Measurements from ENCODE around the gene KNTC1.
A peak's percentile ranks its signal among the peaks of the same experiment; 100 is the strongest.
"Not testable (repeated sequence)": the region's sequence is repeated elsewhere in the genome, so short reads cannot be mapped to it uniquely, and the experiment has no call there.

The KNTC1 gene, protein sequence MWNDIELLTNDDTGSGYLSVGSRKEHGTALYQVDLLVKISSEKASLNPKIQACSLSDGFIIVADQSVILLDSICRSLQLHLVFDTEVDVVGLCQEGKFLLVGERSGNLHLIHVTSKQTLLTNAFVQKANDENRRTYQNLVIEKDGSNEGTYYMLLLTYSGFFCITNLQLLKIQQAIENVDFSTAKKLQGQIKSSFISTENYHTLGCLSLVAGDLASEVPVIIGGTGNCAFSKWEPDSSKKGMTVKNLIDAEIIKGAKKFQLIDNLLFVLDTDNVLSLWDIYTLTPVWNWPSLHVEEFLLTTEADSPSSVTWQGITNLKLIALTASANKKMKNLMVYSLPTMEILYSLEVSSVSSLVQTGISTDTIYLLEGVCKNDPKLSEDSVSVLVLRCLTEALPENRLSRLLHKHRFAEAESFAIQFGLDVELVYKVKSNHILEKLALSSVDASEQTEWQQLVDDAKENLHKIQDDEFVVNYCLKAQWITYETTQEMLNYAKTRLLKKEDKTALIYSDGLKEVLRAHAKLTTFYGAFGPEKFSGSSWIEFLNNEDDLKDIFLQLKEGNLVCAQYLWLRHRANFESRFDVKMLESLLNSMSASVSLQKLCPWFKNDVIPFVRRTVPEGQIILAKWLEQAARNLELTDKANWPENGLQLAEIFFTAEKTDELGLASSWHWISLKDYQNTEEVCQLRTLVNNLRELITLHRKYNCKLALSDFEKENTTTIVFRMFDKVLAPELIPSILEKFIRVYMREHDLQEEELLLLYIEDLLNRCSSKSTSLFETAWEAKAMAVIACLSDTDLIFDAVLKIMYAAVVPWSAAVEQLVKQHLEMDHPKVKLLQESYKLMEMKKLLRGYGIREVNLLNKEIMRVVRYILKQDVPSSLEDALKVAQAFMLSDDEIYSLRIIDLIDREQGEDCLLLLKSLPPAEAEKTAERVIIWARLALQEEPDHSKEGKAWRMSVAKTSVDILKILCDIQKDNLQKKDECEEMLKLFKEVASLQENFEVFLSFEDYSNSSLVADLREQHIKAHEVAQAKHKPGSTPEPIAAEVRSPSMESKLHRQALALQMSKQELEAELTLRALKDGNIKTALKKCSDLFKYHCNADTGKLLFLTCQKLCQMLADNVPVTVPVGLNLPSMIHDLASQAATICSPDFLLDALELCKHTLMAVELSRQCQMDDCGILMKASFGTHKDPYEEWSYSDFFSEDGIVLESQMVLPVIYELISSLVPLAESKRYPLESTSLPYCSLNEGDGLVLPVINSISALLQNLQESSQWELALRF (N-terminal part only)

DNA sequence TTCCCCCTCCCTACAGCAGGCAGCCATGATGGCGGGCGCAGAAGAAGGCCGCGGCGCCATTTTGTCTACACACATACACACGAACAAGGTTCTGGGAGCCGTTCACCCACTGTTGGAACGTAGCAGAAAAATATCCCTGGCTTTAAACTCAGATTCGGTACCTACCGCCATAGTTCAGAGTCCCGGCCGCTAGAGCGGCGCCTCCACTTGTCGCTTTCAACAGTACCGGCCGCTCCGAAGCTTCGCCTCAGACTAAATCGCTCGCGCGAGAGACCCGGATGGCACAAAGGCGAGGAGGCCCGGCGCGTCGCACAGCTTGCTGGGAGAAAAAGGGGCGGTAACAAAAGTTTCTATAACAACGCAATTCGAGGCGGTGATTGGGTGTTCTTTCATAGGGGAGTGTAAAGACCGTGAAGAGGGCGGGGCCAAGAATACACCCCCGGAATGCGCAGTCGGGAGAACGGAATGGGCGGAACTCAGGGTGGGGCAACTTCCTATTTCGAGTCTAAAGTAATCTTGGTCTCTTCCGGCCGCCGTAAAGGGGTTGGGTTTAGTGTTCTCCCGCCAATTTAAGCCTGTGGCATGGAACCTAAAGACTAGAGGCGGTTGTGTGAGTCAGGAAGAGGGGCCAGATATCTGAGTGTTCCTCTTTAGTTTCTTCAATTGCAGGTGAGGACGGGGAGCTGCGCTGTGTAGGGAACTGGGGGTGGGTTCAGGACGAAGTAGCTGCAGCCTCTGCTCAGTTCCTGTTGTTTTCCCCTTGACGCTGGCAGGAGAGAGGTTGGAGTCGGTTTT lies at the start of gene KNTC1, which contains the start of gene RSRC2:
TSS of gene KNTC1 (plus strand) at position 567 of the 795 bp plus-strand sequence. CDS start 2,815 bp downstream, outside the sequence.
TSS of gene RSRC2 (minus strand) at position 254 of the 795 bp plus-strand sequence. CDS start at position 171, 83 bp downstream.
- H3K4me3 ChIP-seq (ENCODE audit: low read length) = peak within 1 kb of the TSS; percentile 81
- H3K9me3 ChIP-seq (ENCODE audit: low read length) = no peaks in the 10 kb centered on the region
- peaks cover 45% of the 10 kb centered on the region for H3K36me3 ChIP-seq (ENCODE audit: insufficient read depth, low read length)
- no peaks in the 10 kb centered on the region for H3K27me3 ChIP-seq (ENCODE audit: insufficient read depth, low read length)
- H2AFZ ChIP-seq (ENCODE audit: low read depth, low read length) = peak within 1 kb of the TSS; percentile 18
- peaks cover 26% of the 10 kb centered on the region for H3K4me1 ChIP-seq (ENCODE audit: insufficient read depth, low read length)

DNA sequence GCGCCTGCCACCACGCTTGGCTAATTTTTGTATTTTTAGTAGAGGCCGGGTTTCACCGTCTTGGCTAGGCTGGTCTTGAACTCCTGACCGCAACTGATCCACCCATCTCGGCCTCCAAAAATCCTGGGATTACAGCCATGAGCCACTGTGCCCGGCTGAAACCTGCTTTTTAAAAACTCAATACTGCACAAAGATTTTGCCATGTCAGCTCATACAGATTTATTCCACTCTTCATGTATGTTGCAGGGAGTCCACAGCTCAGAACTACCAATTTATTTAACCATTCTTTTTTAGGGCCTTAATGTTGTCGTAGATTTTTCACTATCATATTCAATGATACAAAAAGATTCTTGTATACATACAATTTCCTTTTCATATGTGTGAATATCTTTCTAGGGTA lies 46.3 kb upstream of the KNTC1 start:
- H3K36me3 ChIP-seq (ENCODE audit: insufficient read depth, low read length) = peaks cover 86% of the 10 kb centered on the region

DNA sequence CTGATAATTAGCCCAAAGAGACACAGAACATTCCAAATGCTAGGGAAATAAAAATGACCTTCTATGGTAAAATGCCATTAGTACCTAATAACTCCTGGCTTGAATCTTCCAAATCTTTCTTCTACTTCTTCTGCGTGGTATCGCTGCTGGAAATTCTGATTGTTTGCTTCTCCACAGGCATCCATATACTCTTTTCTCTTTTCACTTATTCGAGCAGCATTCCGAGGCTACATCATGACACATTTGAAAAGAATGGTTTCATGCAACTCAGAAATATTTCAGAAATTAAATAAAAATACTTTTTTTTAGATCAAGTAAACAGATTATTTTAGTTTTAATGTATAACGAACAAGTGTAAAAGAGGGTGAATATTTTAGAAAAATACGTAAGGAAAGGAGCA lies 45.2 kb upstream of the KNTC1 start:
- Histone ChIP-seq H3K27me3 (ENCODE audit: insufficient read depth, low read length) (no peaks in the 10 kb centered on the region), H3K4me3 (ENCODE audit: low read length) (no peak overlapping the region), H3K36me3 (ENCODE audit: insufficient read depth, low read length) (peaks cover 79% of the 10 kb centered on the region), H2AFZ (ENCODE audit: low read depth, low read length) (no peak overlapping the region), H3K4me1 (ENCODE audit: insufficient read depth, low read length) (no peaks in the 10 kb centered on the region), H3K9me3 (ENCODE audit: low read length) (no peaks in the 10 kb centered on the region)

More for the DNA sequence above, 46.3 kb upstream of the KNTC1 start:
- Histone ChIP-seq H3K27me3 (ENCODE audit: insufficient read depth, low read length) (no peaks in the 10 kb centered on the region), H3K4me1 (ENCODE audit: insufficient read depth, low read length) (no peaks in the 10 kb centered on the region), H3K9me3 (ENCODE audit: low read length) (no peaks in the 10 kb centered on the region), H3K4me3 (ENCODE audit: low read length) (no peak overlapping the region), H2AFZ (ENCODE audit: low read depth, low read length) (no peak overlapping the region)

DNA sequence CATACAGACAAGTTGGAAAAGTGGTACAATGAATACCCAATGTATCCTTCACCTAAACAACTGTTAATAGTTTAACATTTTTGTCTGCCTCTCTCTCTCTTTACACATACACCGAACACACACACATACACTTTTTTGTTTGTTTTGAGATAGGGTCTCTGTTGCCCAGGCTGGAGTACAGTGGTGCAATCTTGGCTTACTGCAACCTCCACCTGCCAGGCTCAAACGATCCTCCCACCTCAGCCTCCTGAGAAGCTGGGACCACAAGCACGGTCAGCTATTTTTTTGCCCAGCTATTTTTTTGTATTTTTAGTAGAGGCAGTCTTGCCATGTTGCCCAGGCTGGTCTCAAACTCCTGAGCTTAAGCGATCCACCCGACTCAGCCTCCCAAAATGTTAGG lies 43.1 kb upstream of the KNTC1 start:
- Histone ChIP-seq H3K4me1 (ENCODE audit: insufficient read depth, low read length) (no peaks in the 10 kb centered on the region), H3K36me3 (ENCODE audit: insufficient read depth, low read length) (peaks cover 82% of the 10 kb centered on the region), H2AFZ (ENCODE audit: low read depth, low read length) (no peak overlapping the region), H3K27me3 (ENCODE audit: insufficient read depth, low read length) (no peaks in the 10 kb centered on the region), H3K4me3 (ENCODE audit: low read length) (no peak overlapping the region), H3K9me3 (ENCODE audit: low read length) (no peaks in the 10 kb centered on the region)

DNA sequence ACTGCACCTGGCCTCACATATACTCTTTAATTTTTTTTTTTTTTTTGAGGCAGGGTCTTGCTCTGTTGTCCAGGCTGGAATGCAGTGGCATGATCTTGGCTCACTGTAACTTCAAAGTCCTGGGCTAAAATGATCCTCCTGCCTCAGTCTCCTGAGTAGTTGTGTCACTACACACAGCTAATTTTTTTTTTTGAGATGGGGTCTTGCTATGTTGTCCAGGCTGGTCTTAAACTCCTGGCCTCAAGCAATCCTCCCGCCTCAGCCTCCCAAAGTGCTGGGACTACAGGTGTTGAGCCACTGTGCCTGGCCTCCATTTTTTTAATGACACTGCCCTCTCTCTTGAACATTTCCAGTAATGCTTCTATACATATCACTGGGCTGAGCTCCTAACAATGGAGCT lies 42.7 kb upstream of the KNTC1 start:
- H3K27me3 ChIP-seq (ENCODE audit: insufficient read depth, low read length); H3K4me1 ChIP-seq (ENCODE audit: insufficient read depth, low read length); H3K9me3 ChIP-seq (ENCODE audit: low read length); H3K4me3 ChIP-seq (ENCODE audit: low read length); H2AFZ ChIP-seq (ENCODE audit: low read depth, low read length): not testable (repeated sequence)
- peaks cover 84% of the 10 kb centered on the region for H3K36me3 ChIP-seq (ENCODE audit: insufficient read depth, low read length)

DNA sequence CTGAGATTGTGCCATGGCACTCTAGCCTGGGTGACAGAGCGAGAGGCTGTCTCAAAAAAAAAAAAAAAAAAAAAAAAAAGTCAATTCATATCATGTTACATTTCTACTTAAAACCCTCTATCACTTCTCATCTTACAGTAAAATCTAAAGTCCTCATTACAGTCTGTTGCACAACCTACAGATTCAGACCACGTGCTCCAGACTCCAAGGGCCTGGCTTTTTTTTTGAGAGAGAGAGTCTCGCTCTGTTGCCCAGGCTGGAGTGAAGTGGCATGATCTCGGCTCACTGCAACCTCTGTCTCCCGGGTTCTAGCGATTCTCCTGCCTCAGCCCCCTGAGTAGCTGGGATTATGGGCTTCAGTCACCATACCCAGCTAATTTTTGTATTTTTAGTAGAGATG lies 40.7 kb upstream of the KNTC1 start:
- H2AFZ ChIP-seq (ENCODE audit: low read depth, low read length); H3K4me3 ChIP-seq (ENCODE audit: low read length); H3K4me1 ChIP-seq (ENCODE audit: insufficient read depth, low read length); H3K9me3 ChIP-seq (ENCODE audit: low read length); H3K27me3 ChIP-seq (ENCODE audit: insufficient read depth, low read length): not testable (repeated sequence)
- H3K36me3 ChIP-seq (ENCODE audit: insufficient read depth, low read length) = peaks cover 84% of the 10 kb centered on the region

DNA sequence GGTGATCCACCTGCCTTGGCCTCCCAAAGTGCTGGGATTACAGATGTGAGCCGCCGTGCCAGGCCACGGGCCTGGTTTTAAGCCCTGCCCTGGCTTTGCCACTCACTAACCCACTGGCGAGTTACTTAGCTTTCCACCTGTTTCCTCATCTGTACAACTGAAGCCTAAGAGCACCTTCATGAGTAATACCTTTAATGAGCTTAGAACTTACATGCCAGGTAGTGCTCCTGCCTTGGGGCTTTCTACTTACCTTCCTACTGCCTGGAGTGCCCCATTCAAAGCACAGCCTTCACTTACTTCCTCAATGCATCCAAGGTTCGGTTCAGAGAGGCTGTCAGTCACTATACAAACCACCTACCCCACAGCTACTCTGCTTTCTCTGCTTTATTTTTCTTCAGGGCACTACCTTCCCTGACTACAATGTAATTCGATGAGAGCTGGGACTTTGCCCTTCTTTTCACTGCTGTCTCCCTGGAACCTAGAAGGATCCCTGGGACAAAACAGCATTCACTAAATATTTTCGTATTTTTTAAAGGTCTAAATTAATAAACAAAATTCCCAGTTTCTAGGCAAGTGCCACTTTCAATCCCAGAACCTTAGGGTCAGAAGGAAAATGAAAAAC lies 40.1 kb upstream of the KNTC1 start:
- H3K36me3 ChIP-seq (ENCODE audit: insufficient read depth, low read length) = peaks cover 84% of the 10 kb centered on the region
- no peak overlapping the region for H3K4me3 ChIP-seq (ENCODE audit: low read length)
- no peaks in the 10 kb centered on the region for H3K9me3 ChIP-seq (ENCODE audit: low read length)
- no peaks in the 10 kb centered on the region for H3K4me1 ChIP-seq (ENCODE audit: insufficient read depth, low read length)
- H2AFZ ChIP-seq (ENCODE audit: low read depth, low read length) = no peak overlapping the region
- H3K27me3 ChIP-seq (ENCODE audit: insufficient read depth, low read length) = no peaks in the 10 kb centered on the region

DNA sequence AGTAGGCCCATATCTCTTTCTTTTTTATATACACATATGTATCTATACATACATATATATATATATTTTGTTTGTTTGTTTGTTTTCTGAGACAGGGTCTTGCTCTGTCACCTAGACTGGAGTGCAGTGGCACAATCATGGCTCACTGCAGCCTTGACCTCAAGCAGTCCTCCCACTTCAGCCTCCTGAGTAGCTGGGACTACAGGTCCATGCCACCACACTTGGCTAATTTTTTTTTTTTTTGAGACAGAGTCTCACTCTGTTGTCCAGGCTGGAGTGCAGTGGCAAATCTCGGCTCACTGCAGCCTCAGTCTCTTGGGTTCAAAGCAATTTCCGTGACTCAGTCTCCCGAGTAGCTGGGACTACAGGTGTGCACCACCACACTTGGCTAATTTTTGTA lies 39.2 kb upstream of the KNTC1 start:
- peaks cover 86% of the 10 kb centered on the region for H3K36me3 ChIP-seq (ENCODE audit: insufficient read depth, low read length)
- not testable (repeated sequence) for H3K4me1 ChIP-seq (ENCODE audit: insufficient read depth, low read length); H3K9me3 ChIP-seq (ENCODE audit: low read length); H3K4me3 ChIP-seq (ENCODE audit: low read length); H3K27me3 ChIP-seq (ENCODE audit: insufficient read depth, low read length); H2AFZ ChIP-seq (ENCODE audit: low read depth, low read length)

DNA sequence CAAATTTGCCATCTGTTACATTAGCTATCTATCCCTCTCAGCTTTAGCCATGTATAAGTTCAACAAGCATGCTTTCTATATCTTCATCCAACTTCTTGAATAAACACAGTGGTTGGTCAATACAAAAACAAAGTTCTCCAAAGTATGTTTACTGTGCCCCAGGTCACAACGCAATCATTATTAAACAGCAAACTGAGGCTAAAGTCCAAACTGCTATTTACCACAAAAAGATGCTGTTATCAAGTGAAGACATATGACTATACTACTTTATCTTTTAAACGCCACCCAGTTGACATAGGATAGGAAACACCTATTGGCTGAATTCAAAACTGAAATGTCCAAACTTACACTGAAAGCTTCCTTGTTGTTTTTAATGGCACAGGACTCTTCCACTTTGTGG lies 38.0 kb upstream of the KNTC1 start:
- Histone ChIP-seq H2AFZ (ENCODE audit: low read depth, low read length) (no peak overlapping the region), H3K36me3 (ENCODE audit: insufficient read depth, low read length) (peaks cover 79% of the 10 kb centered on the region), H3K27me3 (ENCODE audit: insufficient read depth, low read length) (no peaks in the 10 kb centered on the region), H3K9me3 (ENCODE audit: low read length) (no peaks in the 10 kb centered on the region), H3K4me3 (ENCODE audit: low read length) (no peak overlapping the region), H3K4me1 (ENCODE audit: insufficient read depth, low read length) (no peaks in the 10 kb centered on the region)

DNA sequence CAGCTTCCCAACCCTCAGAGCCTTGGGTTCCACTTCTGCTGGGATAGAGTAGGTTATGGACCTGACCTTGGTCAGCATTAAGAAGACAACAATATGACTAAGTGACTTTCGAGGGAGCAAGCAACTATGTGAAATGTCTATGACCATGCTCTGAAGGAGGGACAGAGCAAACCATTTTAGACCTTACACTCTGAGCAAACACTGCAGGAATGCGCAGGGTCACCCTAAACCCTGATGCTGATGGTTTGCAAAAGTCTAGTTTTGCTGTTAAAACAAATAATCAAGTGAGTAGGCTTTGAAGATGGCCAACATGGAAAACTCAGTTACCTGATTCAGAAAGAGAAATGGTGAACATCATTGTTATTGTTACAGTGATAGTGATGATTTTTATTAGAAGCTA lies 35.1 kb upstream of the KNTC1 start:
- no peaks in the 10 kb centered on the region for H3K9me3 ChIP-seq (ENCODE audit: low read length)
- peaks cover 78% of the 10 kb centered on the region for H3K36me3 ChIP-seq (ENCODE audit: insufficient read depth, low read length)
- no peaks in the 10 kb centered on the region for H3K27me3 ChIP-seq (ENCODE audit: insufficient read depth, low read length)

DNA sequence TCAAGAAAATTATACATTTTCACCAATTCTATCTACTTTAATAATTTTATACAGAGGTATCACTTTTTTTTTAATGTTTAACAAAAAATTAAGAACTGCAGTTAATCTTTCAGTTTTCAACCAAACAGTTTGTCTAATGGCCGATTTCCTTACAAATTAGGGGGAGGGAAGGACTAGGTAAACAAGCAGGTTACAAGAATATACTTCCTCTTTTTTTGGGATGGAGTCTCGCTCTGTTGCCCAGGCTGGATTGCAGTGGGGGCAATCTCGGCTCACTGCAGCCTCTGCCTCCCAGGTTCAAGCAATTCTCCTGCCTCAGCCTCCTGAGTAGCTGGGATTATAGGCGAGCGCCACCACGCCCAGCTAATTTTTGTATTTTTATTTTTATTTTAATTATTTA lies 33.8 kb upstream of the KNTC1 start:
- not testable (repeated sequence) for H3K27me3 ChIP-seq (ENCODE audit: insufficient read depth, low read length); H2AFZ ChIP-seq (ENCODE audit: low read depth, low read length); H3K9me3 ChIP-seq (ENCODE audit: low read length); H3K4me1 ChIP-seq (ENCODE audit: insufficient read depth, low read length); H3K4me3 ChIP-seq (ENCODE audit: low read length)
- H3K36me3 ChIP-seq (ENCODE audit: insufficient read depth, low read length) = peaks cover 76% of the 10 kb centered on the region

More for the DNA sequence above, 35.1 kb upstream of the KNTC1 start:
- no peak overlapping the region for H3K4me3 ChIP-seq (ENCODE audit: low read length)
- H2AFZ ChIP-seq (ENCODE audit: low read depth, low read length) = no peak overlapping the region
- no peaks in the 10 kb centered on the region for H3K4me1 ChIP-seq (ENCODE audit: insufficient read depth, low read length)

DNA sequence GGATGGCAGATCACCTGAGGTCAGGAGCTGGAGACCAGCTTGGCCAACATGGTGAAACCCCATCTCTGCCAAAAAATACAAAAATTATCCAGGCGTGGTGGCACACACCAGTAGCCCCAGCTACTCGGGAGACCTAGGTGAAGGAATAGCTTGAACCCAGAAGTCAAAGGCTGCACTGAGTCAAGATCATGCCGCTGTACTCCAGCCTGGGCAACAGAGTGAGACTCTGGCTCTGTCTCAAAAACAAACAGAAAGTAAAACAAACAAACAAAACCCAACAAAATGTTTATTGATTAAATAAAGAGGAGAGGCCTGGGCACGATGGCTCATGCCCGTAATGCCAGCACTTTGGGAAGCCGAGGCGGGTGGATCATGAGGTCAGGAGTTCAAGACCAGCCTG lies 31.8 kb upstream of the KNTC1 start:
- H2AFZ ChIP-seq (ENCODE audit: low read depth, low read length) = no peak overlapping the region
- peaks cover 9% of the 10 kb centered on the region for H3K4me1 ChIP-seq (ENCODE audit: insufficient read depth, low read length)
- H3K36me3 ChIP-seq (ENCODE audit: insufficient read depth, low read length) = peaks cover 57% of the 10 kb centered on the region
- no peak overlapping the region for H3K4me3 ChIP-seq (ENCODE audit: low read length)
- H3K9me3 ChIP-seq (ENCODE audit: low read length) = no peaks in the 10 kb centered on the region
- H3K27me3 ChIP-seq (ENCODE audit: insufficient read depth, low read length) = no peaks in the 10 kb centered on the region

Data from neuron (in vitro differentiated cells).